HepG2 (cell line): ENCODE results near the gene MRPL34. TPM values are rescaled to one million over a fixed set of nuclear protein-coding genes. Genes with fewer than 3 reads are reported as not detected.
A peak's percentile ranks its signal among the peaks of the same experiment; 100 is the strongest.

ENCODE experiments used
- ATM ChIP-seq: fragments of 450-650 bp; IDR thresholded peaks from 2 replicates; pipeline ENCODE4 v1.7.1; 2017; ENCODE audit warnings: mild to moderate bottlenecking, borderline replicate concordance
- BCL6 ChIP-seq: IDR thresholded peaks from 2 replicates; pipeline ENCODE4 v1.6.1; 2016; ENCODE audit warnings: missing genetic modification reagents, missing compliant biosample characterization
- HOXA5 ChIP-seq: sonication (generic); formaldehyde crosslinking; IDR thresholded peaks from 2 replicates; pipeline ENCODE4 v1.4.0; 2020; ENCODE audit warnings: missing genetic modification reagents
- KAT8 ChIP-seq: IDR thresholded peaks from 2 replicates; pipeline ENCODE4 v1.6.1; 2016; ENCODE audit warnings: missing genetic modification reagents, missing compliant biosample characterization
- MBD4 ChIP-seq: IDR thresholded peaks from 2 replicates; pipeline ENCODE4 v1.6.1; 2012; ENCODE audit warnings: low read length, inconsistent platforms, borderline replicate concordance
- MEIS1 ChIP-seq: sonication (generic); formaldehyde crosslinking; IDR thresholded peaks from 2 replicates; pipeline ENCODE4 v1.9.0; 2021; ENCODE audit warnings: mild to moderate bottlenecking, missing genetic modification reagents, moderate library complexity, borderline replicate concordance
- NR2F2 ChIP-seq: IDR thresholded peaks from 2 replicates; pipeline ENCODE4 v1.6.1; 2012; ENCODE audit warnings: low read depth, inconsistent platforms, borderline replicate concordance
- RAD21 ChIP-seq: fragments of 450-650 bp; formaldehyde crosslinking; IDR thresholded peaks from 2 replicates; pipeline ENCODE4 v1.5.0; 2020; ENCODE audit warnings: mild to moderate bottlenecking
- ZNF34 ChIP-seq: sonication (generic); formaldehyde crosslinking; IDR thresholded peaks from 2 replicates; pipeline ENCODE4 v1.4.0; 2020; ENCODE audit warnings: mild to moderate bottlenecking, missing genetic modification reagents, borderline replicate concordance
- ZNF781 ChIP-seq: sonication (generic); formaldehyde crosslinking; IDR thresholded peaks from 2 replicates; pipeline ENCODE4 v1.5.1; 2020; ENCODE audit warnings: borderline replicate concordance, mild to moderate bottlenecking, missing genetic modification reagents; ENCODE audit errors: not compliant biosample characterization
- ZSCAN22 ChIP-seq: sonication (generic); formaldehyde crosslinking; IDR thresholded peaks from 2 replicates; pipeline ENCODE4 v1.4.0; 2020; ENCODE audit warnings: mild to moderate bottlenecking, missing genetic modification reagents
- polyA plus RNA-seq, 8 experiments: library from polyadenylated mRNA; depleted of rRNA in 3 of 8; stranded (reverse) in 7 of 8; unstranded in 1 of 8; fragments of >200 nt; fragmentation: Illumina TruSeq in 4 of 8; extraction: Trizol in 4 of 8; gene quantifications; 2 replicates each; pipeline versions ENCODE4 v1.2.1 to v1.2.3, GENCODE V29; 2011 to 2016; ENCODE audit warnings: low read depth in 4 of 8, missing spikeins in 1 of 8, mixed read lengths in 1 of 8; ENCODE audit not compliant: insufficient read depth in 1 of 8
- total RNA-seq, 5 experiments: library from RNA; depleted of rRNA; stranded (reverse); fragments of >200 nt; fragmentation: Illumina TruSeq; extraction: Trizol; gene quantifications; 2 replicates each; pipeline ENCODE4 v1.2.3, GENCODE V29; 2016; ENCODE audit warnings: low read depth in 1 of 5
- TF ChIP-seq, protein P1 (sequence below): IDR thresholded peaks from 2 replicates; pipeline ENCODE4 v1.6.1; 2016
- TF ChIP-seq, protein P2 (sequence below): sonication (generic); formaldehyde crosslinking; IDR thresholded peaks from 2 replicates; pipeline ENCODE4 v1.4.0; 2020; ENCODE audit warnings: missing genetic modification reagents
- TF ChIP-seq, protein P3 (sequence below): sonication (generic); formaldehyde crosslinking; IDR thresholded peaks from 2 replicates; pipeline ENCODE4 v1.4.0; 2020; ENCODE audit warnings: missing genetic modification reagents
- TF ChIP-seq, protein P4 (sequence below): sonication (generic); formaldehyde crosslinking; IDR thresholded peaks from 2 replicates; pipeline ENCODE4 v1.5.0; 2020; ENCODE audit warnings: missing genetic modification reagents, mild to moderate bottlenecking, borderline replicate concordance
- TF ChIP-seq, protein P5 (sequence below): sonication (generic); formaldehyde crosslinking; IDR thresholded peaks from 2 replicates; pipeline ENCODE4 v1.5.0; 2020; ENCODE audit warnings: mild to moderate bottlenecking, low read depth, missing genetic modification reagents, borderline replicate concordance
- TF ChIP-seq, protein P6 (sequence below): IDR thresholded peaks from 2 replicates; pipeline ENCODE4 v1.6.1; 2016; ENCODE audit warnings: mild to moderate bottlenecking, missing biosample characterization, missing genetic modification reagents
- TF ChIP-seq, protein P7 (sequence below): sonication (generic); formaldehyde crosslinking; IDR thresholded peaks from 2 replicates; pipeline ENCODE4 v1.4.0; 2020; ENCODE audit warnings: missing genetic modification reagents

Gene MRPL34
- total and polyA plus RNA-seq, 2 of the 13 experiments (the other 11 are each of a cell fraction or from before 2014, with no cell fraction given): 74.0 to 77.3 TPM

DNA sequence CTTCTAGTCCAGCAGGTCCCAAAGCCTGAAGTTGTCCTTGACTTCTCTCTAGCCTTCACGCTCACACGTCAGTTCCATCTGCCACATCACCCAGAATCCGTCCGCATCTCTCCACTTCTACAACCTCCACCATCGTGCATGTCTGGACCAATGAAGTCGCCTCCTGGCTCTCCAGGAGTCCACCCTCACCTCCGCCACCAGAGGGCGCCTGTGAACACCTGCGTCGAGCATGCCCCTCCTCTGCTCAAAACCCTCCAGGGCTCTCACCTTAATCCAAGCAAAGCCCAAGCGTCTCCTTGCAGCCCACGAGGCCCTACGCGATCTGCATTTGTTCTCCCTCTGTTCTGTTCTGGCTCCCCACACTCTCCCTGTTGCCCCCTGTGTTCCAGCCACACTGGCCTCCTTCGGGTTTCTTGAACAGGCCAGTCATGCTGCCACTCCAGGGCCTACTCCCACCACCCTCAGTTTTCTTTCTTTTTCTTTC, 44.8 kb upstream of the MRPL34 start (continued):
- TF ChIP-seq, protein P1, sequence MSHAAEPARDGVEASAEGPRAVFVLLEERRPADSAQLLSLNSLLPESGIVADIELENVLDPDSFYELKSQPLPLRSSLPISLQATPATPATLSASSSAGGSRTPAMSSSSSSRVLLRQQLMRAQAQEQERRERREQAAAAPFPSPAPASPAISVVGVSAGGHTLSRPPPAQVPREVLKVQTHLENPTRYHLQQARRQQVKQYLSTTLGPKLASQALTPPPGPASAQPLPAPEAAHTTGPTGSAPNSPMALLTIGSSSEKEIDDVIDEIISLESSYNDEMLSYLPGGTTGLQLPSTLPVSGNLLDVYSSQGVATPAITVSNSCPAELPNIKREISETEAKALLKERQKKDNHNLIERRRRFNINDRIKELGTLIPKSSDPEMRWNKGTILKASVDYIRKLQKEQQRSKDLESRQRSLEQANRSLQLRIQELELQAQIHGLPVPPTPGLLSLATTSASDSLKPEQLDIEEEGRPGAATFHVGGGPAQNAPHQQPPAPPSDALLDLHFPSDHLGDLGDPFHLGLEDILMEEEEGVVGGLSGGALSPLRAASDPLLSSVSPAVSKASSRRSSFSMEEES (CRISPR knock-in tag): peak; percentile 39; the same call in 1 of the 2 replicates
- TF ChIP-seq, protein P2, sequence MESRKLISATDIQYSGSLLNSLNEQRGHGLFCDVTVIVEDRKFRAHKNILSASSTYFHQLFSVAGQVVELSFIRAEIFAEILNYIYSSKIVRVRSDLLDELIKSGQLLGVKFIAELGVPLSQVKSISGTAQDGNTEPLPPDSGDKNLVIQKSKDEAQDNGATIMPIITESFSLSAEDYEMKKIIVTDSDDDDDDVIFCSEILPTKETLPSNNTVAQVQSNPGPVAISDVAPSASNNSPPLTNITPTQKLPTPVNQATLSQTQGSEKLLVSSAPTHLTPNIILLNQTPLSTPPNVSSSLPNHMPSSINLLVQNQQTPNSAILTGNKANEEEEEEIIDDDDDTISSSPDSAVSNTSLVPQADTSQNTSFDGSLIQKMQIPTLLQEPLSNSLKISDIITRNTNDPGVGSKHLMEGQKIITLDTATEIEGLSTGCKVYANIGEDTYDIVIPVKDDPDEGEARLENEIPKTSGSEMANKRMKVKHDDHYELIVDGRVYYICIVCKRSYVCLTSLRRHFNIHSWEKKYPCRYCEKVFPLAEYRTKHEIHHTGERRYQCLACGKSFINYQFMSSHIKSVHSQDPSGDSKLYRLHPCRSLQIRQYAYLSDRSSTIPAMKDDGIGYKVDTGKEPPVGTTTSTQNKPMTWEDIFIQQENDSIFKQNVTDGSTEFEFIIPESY (CRISPR knock-in tag): peak; percentile 72
- TF ChIP-seq KAT8: peak; percentile 69; the same call in 1 of the 2 replicates
- peak; percentile 28; the same call in 1 of the 2 replicates for TF ChIP-seq MEIS1 (CRISPR knock-in tag)
- TF ChIP-seq ZSCAN22: peak; percentile 91
- TF ChIP-seq NR2F2: no peak
- no peak for TF ChIP-seq ATM
- peak; percentile 50; the same call in 1 of the 2 replicates for TF ChIP-seq ZNF34 (CRISPR knock-in tag)
- peak; percentile 76 for TF ChIP-seq RAD21 (CRISPR knock-in tag)
- TF ChIP-seq, protein P3, sequence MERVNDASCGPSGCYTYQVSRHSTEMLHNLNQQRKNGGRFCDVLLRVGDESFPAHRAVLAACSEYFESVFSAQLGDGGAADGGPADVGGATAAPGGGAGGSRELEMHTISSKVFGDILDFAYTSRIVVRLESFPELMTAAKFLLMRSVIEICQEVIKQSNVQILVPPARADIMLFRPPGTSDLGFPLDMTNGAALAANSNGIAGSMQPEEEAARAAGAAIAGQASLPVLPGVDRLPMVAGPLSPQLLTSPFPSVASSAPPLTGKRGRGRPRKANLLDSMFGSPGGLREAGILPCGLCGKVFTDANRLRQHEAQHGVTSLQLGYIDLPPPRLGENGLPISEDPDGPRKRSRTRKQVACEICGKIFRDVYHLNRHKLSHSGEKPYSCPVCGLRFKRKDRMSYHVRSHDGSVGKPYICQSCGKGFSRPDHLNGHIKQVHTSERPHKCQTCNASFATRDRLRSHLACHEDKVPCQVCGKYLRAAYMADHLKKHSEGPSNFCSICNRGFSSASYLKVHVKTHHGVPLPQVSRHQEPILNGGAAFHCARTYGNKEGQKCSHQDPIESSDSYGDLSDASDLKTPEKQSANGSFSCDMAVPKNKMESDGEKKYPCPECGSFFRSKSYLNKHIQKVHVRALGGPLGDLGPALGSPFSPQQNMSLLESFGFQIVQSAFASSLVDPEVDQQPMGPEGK (CRISPR knock-in tag): peak; percentile 62
- TF ChIP-seq HOXA5 (CRISPR knock-in tag): peak; percentile 41; the same call in 1 of the 2 replicates
- TF ChIP-seq, protein P4, sequence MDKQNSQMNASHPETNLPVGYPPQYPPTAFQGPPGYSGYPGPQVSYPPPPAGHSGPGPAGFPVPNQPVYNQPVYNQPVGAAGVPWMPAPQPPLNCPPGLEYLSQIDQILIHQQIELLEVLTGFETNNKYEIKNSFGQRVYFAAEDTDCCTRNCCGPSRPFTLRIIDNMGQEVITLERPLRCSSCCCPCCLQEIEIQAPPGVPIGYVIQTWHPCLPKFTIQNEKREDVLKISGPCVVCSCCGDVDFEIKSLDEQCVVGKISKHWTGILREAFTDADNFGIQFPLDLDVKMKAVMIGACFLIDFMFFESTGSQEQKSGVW: no peak
- peak; percentile 37; the same call in 1 of the 2 replicates for TF ChIP-seq BCL6 (CRISPR knock-in tag)
- TF ChIP-seq, protein P5, sequence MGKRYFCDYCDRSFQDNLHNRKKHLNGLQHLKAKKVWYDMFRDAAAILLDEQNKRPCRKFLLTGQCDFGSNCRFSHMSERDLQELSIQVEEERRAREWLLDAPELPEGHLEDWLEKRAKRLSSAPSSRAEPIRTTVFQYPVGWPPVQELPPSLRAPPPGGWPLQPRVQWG (CRISPR knock-in tag): no peak
- TF ChIP-seq, protein P6, sequence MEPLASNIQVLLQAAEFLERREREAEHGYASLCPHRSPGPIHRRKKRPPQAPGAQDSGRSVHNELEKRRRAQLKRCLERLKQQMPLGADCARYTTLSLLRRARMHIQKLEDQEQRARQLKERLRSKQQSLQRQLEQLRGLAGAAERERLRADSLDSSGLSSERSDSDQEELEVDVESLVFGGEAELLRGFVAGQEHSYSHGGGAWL: 0 out of 2 replicates have a peak, but pooled peaks have one; percentile 28
- peak; percentile 43 for TF ChIP-seq ZNF781 (CRISPR knock-in tag)
- no peak for TF ChIP-seq MBD4
- TF ChIP-seq, protein P7, sequence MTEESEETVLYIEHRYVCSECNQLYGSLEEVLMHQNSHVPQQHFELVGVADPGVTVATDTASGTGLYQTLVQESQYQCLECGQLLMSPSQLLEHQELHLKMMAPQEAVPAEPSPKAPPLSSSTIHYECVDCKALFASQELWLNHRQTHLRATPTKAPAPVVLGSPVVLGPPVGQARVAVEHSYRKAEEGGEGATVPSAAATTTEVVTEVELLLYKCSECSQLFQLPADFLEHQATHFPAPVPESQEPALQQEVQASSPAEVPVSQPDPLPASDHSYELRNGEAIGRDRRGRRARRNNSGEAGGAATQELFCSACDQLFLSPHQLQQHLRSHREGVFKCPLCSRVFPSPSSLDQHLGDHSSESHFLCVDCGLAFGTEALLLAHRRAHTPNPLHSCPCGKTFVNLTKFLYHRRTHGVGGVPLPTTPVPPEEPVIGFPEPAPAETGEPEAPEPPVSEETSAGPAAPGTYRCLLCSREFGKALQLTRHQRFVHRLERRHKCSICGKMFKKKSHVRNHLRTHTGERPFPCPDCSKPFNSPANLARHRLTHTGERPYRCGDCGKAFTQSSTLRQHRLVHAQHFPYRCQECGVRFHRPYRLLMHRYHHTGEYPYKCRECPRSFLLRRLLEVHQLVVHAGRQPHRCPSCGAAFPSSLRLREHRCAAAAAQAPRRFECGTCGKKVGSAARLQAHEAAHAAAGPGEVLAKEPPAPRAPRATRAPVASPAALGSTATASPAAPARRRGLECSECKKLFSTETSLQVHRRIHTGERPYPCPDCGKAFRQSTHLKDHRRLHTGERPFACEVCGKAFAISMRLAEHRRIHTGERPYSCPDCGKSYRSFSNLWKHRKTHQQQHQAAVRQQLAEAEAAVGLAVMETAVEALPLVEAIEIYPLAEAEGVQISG: 0 out of 2 replicates have a peak, but pooled peaks have one; percentile 42
